ENCODE measurements around the gene MCC. TPM values are rescaled to one million over a fixed set of nuclear protein-coding genes. Genes with fewer than 3 reads are reported as not detected.

Gene MCC
- total and polyA plus RNA-seq, 4 donors, result 9.0 to 47.3 (median 14.7) TPM

- no peak overlapping the region for H3K4me3 ChIP-seq (ENCODE audit: low read depth in 1 of 3, low read length in 3 of 3)
- 85% methylated on average over 4 of the region's 4 CpGs for WGBS
- no peak overlapping the region for H3K9ac ChIP-seq (ENCODE audit: low read depth in 1 of 2, low read length in 2 of 2)
- no peak overlapping the region for H3K27ac ChIP-seq (ENCODE audit: low read depth in 1 of 2, low read length in 2 of 2)
- H3K9me3 ChIP-seq (ENCODE audit: control insufficient read depth in 4 of 4, low read length in 3 of 4), result no peaks in the 10 kb centered on the region
- H3K27me3 ChIP-seq (ENCODE audit: control insufficient read depth in 4 of 4, insufficient read depth in 4 of 4, low read length in 3 of 4), result no peaks in the 10 kb centered on the region
- no peak for DNase-seq (ENCODE audit: low spot score)
- no peak for TF ChIP-seq TAF1 (conservative IDR thresholded peaks at IDR 0.05)
- no peak for TF ChIP-seq REST (IDR thresholded peaks at IDR 0.05)
- TF ChIP-seq JUND (IDR thresholded peaks at IDR 0.05), result no peak
- TF ChIP-seq ZBTB33 (IDR thresholded peaks at IDR 0.05), result no peak
- no peak for TF ChIP-seq FOXA1 (IDR thresholded peaks at IDR 0.05)
- no peak for TF ChIP-seq CTCF (IDR thresholded peaks at IDR 0.05; ENCODE audit: low read depth, low read length, missing input control)
- no peak for TF ChIP-seq HNF4A (conservative IDR thresholded peaks at IDR 0.05)
- TF ChIP-seq MAX (IDR thresholded peaks at IDR 0.05), result no peak
- H3K4me1 ChIP-seq (ENCODE audit: control insufficient read depth in 4 of 4, insufficient read depth in 4 of 4, low read length in 3 of 4), result peaks cover 3 to 30% (median 30%) of the 10 kb centered on the region in 4 donors
- H3K36me3 ChIP-seq (ENCODE audit: control insufficient read depth in 4 of 4, insufficient read depth in 3 of 4, low read depth in 1 of 4, low read length in 3 of 4), result no peaks in the 10 kb centered on the region
Observed at GRCh38 chr5:113209498-113209897, 278.8 kb downstream of the MCC start.

GRCh38 chr5:113205807-113206206, 282.4 kb downstream of the MCC start:
- peaks cover 3 to 43% (median 33%) of the 10 kb centered on the region in 4 donors for H3K4me1 ChIP-seq (ENCODE audit: control insufficient read depth in 4 of 4, insufficient read depth in 4 of 4, low read length in 3 of 4)
- no peaks in the 10 kb centered on the region for H3K36me3 ChIP-seq (ENCODE audit: control insufficient read depth in 4 of 4, insufficient read depth in 3 of 4, low read depth in 1 of 4, low read length in 3 of 4)
- H3K27me3 ChIP-seq (ENCODE audit: control insufficient read depth in 4 of 4, insufficient read depth in 4 of 4, low read length in 3 of 4), result no peaks in the 10 kb centered on the region
- 27% methylated on average over 3 of the region's 3 CpGs for WGBS
- peak overlapping the region in 1 of 2 donors; percentile 14 for H3K9ac ChIP-seq (ENCODE audit: low read depth in 1 of 2, low read length in 2 of 2)
- no peaks in the 10 kb centered on the region for H3K9me3 ChIP-seq (ENCODE audit: control insufficient read depth in 4 of 4, low read length in 3 of 4)
- H3K4me3 ChIP-seq (ENCODE audit: low read depth in 1 of 3, low read length in 3 of 3), result no peak overlapping the region
- peak overlapping the region; percentile 70 to 84 for H3K27ac ChIP-seq (ENCODE audit: low read depth in 1 of 2, low read length in 2 of 2)
- DNase-seq (ENCODE audit: low spot score), result no peak
- TF ChIP-seq ZBTB33 (IDR thresholded peaks at IDR 0.05) (no peak), HNF4G (IDR thresholded peaks at IDR 0.05) (no peak), EGR1 (IDR thresholded peaks at IDR 0.05; ENCODE audit: low read depth in 2 of 2) (no peak), NR2F2 (IDR thresholded peaks at IDR 0.05) (no peak), FOXA1 (IDR thresholded peaks at IDR 0.05) (no peak), FOXA2 (IDR thresholded peaks at IDR 0.05) (no peak), GABPA (IDR thresholded peaks at IDR 0.05 in 1 of 2, conservative IDR thresholded peaks at IDR 0.05 in 1 of 2) (no peak), SP1 (IDR thresholded peaks at IDR 0.05) (no peak), REST (IDR thresholded peaks at IDR 0.05) (peak; percentile 7), MAX (IDR thresholded peaks at IDR 0.05) (no peak), YY1 (IDR thresholded peaks at IDR 0.05) (no peak), RAD21 (IDR thresholded peaks at IDR 0.05) (peak; percentile 86 to 87)

Data from liver (tissue), 9 donors.